Chondrocyte (in vitro differentiated cells): ENCODE data around the gene PGAM1. TPM values are rescaled to one million over a fixed set of nuclear protein-coding genes. Genes with fewer than 3 reads are reported as not detected.
A peak's percentile ranks its signal among the peaks of the same experiment; 100 is the strongest.

Source experiments
- DNase-seq: peaks from one replicate; pipeline ENCODE4 v3.0.0; 2021; ENCODE audit warnings: mixed read lengths, low spot score
- H3K27ac Mint-ChIP-seq: one replicate; pipeline ENCODE4 v1.8.0; 2021; ENCODE audit warnings: mild to moderate bottlenecking, moderate library complexity, mixed read lengths; ENCODE audit not compliant: unreplicated experiment
- H3K27me3 Mint-ChIP-seq: 2 replicates; pipeline ENCODE4 v1.8.0; 2021; ENCODE audit warnings: low read depth, mixed read lengths
- H3K36me3 Mint-ChIP-seq: 2 replicates; pipeline ENCODE4 v1.8.0; 2021; ENCODE audit warnings: low read depth, mixed read lengths
- H3K4me1 Mint-ChIP-seq: 2 replicates; pipeline ENCODE4 v1.8.0; 2021; ENCODE audit warnings: low read depth, mild to moderate bottlenecking, mixed read lengths
- H3K4me3 Mint-ChIP-seq: one replicate; pipeline ENCODE4 v1.8.0; 2021; ENCODE audit warnings: mild to moderate bottlenecking, moderate library complexity, mixed read lengths; ENCODE audit not compliant: unreplicated experiment
- H3K9me3 Mint-ChIP-seq: 2 replicates; pipeline ENCODE4 v1.8.0; 2021; ENCODE audit warnings: low read depth, mixed read lengths
- CTCF ChIP-seq: fragments of 200-600 bp; sonication (generic); IDR thresholded peaks from 2 replicates; pipeline ENCODE4 v1.5.0; 2021; ENCODE audit warnings: antibody characterized with exemption, mild to moderate bottlenecking, moderate library complexity
- long read RNA-seq: library from polyadenylated mRNA; stranded (forward); transcript quantifications from one replicate; pipeline ENCODE4 v2.0.0, GENCODE V29; 2021
- total RNA-seq: library from RNA; stranded (reverse); gene quantifications from 3 replicates; pipeline ENCODE4 v1.2.1, GENCODE V29; 2021

PGAM1 gene
- 304 to 334 TPM (median 324 TPM) in 3 replicates for total RNA-seq
- long read RNA-seq, transcript PGAM1-202 (4 exons, 1,187 nt), result minor isoform, 7 of 757 reads
- long read RNA-seq, transcript PGAM1-201 (4 exons, 1,830 nt), result major isoform, 722 of 757 reads
- long read RNA-seq, partial matches to known transcripts, result 24 of 757 reads
- long read RNA-seq, other reads (novel, unspliced or antisense), result 4 of 757 reads

- Mint-ChIP-seq H3K4me1 (peaks cover 29% of the 10 kb centered on the region), H3K27ac (peak within 1 kb of the TSS; percentile 94), H3K9me3 (no peaks in the 10 kb centered on the region)
These were observed at the start of gene PGAM1 for GRCh38 chr10:97425964-97426775. TSS of gene PGAM1 (plus strand) at chr10:97426191. CDS start at chr10:97426308, 117 bp downstream.

GRCh38 chr10:97376413-97376812 is 49.6 kb upstream of the PGAM1 start:
- no peaks in the 10 kb centered on the region for H3K9me3 Mint-ChIP-seq
- DNase-seq, result no peak
- H3K36me3 Mint-ChIP-seq, result peaks cover 21% of the 10 kb centered on the region
- H3K4me3 Mint-ChIP-seq, result no peak overlapping the region
- H3K4me1 Mint-ChIP-seq, result no peaks in the 10 kb centered on the region
- H3K27me3 Mint-ChIP-seq, result no peaks in the 10 kb centered on the region
- no peak overlapping the region for H3K27ac Mint-ChIP-seq
- no peak for TF ChIP-seq CTCF

More at GRCh38 chr10:97425964-97426775, at the start of gene PGAM1:
- no peaks in the 10 kb centered on the region for H3K27me3 Mint-ChIP-seq
- H3K4me3 Mint-ChIP-seq, result peak within 1 kb of the TSS; percentile 82
- peak; percentile 96 for DNase-seq
- peaks cover 8% of the 10 kb centered on the region for H3K36me3 Mint-ChIP-seq
- peak; percentile 81 for TF ChIP-seq CTCF

DNA sequence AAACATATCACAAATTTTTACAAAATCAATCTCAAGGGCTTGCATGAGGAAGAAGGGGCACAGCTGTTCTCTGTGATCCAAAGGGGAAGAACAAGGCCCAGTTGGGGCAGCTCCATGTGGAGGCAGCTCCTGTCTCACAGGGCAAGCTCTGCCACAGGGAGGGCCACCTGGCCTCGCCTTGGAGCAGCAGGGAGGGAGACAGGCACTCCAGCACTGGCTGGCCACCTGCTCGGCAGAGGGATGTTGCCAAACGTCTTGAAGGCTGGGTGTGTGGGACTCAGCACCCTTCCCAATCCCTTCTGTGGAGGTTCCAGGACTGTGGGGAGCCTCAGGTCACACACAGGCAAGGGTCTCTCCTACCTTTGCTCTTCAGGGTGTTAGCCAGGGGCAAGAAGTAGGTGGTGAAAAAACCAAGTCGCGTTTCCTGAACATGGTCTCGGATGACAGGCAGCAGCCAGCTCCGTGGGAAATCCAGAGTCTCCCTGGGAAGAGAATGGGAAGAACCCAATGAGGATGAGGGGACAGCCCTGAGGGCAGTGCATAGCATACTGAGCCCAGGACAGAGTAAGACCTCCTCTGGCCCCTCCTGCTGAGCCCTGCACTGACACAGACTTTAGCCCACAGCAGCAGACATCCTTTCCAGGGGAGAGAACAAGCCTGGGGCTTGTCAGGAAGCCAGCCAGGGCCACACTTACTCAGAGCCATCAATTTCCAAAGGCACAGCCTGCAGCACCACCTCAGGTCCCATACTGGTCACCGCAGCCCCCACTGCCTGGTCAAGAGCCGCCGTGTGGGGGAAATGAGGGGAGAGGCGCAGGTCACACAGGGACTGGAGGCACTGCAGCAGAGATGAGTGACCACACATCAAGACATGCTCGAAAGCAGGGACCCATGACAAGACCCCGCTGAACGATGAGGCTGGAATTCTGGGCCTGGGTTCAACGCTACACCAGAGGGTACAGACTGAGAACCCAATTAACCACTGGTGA is 46.8 kb upstream of the PGAM1 start:
- DNase-seq, result no peak
- TF ChIP-seq CTCF, result no peak
- Mint-ChIP-seq H3K9me3 (no peaks in the 10 kb centered on the region), H3K27me3 (no peaks in the 10 kb centered on the region), H3K36me3 (peaks cover 8% of the 10 kb centered on the region), H3K4me1 (no peaks in the 10 kb centered on the region), H3K27ac (no peak overlapping the region), H3K4me3 (no peak overlapping the region)

DNA sequence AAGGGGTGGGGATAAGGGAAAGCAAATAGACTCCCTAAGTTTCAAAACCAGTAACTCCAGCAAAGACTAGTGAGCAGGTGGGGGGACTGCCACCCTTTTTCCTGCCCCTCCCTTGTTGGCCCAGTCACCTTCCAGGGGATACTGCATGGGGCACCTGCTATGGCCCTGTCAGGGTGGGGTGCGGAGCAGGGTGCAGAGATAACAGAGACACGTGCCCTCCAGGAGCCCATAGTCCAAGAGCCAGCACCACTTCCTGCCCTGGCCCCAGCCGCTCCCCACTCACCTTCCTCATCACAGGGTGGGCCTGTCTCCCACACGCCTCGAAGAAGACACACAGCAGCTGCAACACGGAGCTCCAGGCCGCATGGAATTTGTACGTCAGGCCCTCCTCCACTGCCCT is 45.5 kb upstream of the PGAM1 start:
- no peak for TF ChIP-seq CTCF
- no peak for DNase-seq
- H3K36me3 Mint-ChIP-seq, result peaks cover 10% of the 10 kb centered on the region
- no peak overlapping the region for H3K27ac Mint-ChIP-seq
- no peak overlapping the region for H3K4me3 Mint-ChIP-seq
- no peaks in the 10 kb centered on the region for H3K27me3 Mint-ChIP-seq
- no peaks in the 10 kb centered on the region for H3K9me3 Mint-ChIP-seq
- H3K4me1 Mint-ChIP-seq, result no peaks in the 10 kb centered on the region

- H3K36me3 Mint-ChIP-seq, result peaks cover 8% of the 10 kb centered on the region
- TF ChIP-seq CTCF, result no peak
- H3K27me3 Mint-ChIP-seq, result no peaks in the 10 kb centered on the region
- no peak overlapping the region for H3K4me3 Mint-ChIP-seq
- H3K4me1 Mint-ChIP-seq, result no peaks in the 10 kb centered on the region
- H3K27ac Mint-ChIP-seq, result no peak overlapping the region
- no peak for DNase-seq
- no peaks in the 10 kb centered on the region for H3K9me3 Mint-ChIP-seq
These were observed 44.4 kb upstream of the PGAM1 start for GRCh38 chr10:97381626-97382025.
